ENCODE measurements around the gene CFAP410.
"Not testable (repeated sequence)": the region's sequence is repeated elsewhere in the genome, so short reads cannot be mapped to it uniquely, and the experiment has no call there.

Gene CFAP410

DNA sequence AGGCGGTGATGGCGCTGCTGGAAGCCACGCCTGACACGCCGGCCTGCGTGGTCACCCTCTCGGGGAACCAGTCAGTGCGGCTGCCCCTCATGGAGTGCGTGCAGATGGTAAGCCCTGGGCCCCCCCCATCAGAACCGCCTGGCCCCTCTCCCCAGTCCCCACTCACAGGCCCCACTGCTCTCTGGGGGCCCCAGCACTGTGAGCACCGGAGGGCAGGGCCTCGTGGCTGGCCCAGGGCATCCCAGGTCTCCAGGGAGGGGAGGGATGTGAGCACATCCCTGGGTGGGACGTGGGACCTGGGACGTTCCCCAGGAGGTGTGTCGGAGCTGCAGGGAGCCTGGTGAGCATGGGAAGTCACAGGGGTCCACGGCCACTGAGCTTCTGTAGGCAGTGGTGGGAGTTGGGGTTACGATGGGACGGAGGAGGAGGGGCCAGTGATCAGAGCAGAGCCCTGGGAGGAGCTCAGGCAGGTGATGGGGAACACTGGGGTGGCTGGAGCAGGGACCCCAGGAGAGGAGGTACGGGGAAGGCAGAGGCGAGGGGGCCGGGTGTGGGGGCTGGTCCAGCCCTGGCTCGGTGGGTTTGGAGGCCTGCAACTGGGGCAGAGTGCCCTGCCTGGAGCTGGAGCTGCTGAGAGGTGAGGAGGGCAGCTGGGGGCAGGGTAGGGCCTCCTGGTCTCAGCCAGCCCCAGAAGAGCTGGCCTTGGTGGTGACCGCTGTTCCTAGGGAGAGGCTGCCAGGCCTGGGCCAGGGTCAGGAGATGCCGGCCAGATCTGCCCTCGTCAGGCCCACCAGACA is 20.5 kb downstream of the CFAP410 start:
- DNase-seq (ENCODE audit: low read depth, low spot score) = no peak

DNA sequence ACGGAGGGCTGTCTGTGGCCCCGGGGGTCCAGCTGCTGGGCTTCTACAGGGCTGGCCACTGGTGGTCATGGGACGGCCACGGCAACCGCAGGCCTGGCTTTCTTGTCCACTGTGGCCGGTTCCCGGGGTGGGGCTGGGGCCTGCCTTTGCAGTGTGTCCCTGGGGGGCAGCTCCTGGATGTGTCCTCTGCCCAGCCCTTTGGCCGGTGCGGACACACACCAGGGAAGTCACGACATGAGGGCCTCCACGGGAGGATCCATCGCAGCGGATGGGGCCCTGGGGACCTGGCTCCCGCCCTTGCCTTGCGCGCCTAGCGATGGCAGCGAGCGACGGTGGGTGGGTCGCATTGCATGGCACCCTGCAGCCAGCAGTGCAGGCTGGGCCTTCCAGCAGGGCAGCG is 21.3 kb downstream of the CFAP410 start:
- DNase-seq (ENCODE audit: low read depth, low spot score) = no peak

DNA sequence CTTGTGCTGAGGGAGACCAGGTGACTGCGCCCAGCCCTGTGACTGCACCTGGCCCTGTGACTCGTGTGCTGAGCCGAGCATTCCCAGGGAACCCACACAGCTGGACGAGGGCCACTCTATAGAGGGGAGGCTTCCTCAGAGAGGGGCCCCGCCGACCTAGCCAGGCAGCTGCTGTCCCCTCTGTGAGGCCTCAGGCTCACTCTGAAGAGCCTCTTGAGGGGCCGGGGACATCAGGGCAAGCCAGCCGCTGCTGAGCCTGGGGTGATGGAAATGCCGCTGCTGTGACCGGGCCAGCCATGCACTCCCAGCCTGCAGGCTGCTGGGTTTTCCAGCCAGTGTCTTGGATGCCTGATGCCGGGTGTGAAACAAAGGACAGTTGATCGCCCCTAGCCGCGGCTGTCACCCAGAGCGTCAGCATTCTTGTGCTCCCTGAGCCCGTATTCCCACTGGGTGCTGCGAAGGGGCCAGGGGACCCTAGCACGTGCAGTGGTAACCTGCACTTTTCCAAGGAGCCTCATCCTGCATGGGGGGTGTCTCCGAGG is 21.9 kb downstream of the CFAP410 start:
- DNase-seq (ENCODE audit: low read depth, low spot score) = no peak

DNA sequence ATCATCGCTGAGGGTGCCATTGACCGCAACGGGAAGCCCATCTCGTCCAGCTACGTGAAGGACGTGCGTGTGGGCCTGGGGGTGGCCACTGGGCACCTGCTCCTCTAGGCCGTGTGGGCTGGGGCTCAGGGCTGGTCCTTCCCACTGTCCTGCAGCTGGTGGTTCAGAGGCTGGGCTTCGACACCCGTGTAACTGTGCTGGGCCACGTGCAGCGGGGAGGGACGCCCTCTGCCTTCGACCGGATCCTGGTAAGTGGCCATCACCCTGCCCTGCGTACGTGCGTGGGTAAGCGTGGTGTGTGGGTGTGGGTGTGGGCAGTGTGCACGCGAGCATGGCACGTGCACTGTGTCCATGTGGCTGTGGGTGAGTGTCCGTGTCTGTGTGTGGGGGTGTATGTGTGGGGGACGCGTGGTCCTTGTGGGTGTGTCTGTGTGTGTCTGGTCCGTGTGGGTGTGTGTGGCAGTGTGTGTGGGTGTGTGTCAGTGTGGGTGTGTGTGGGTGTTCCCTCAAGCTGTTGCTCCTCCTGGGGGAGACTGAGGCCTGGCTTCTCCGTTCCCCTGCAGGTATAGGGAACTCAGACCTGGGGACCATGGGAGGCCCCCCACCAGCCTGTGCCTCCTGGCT is 22.8 kb downstream of the CFAP410 start:
- no peak for DNase-seq (ENCODE audit: low read depth, low spot score)

DNA sequence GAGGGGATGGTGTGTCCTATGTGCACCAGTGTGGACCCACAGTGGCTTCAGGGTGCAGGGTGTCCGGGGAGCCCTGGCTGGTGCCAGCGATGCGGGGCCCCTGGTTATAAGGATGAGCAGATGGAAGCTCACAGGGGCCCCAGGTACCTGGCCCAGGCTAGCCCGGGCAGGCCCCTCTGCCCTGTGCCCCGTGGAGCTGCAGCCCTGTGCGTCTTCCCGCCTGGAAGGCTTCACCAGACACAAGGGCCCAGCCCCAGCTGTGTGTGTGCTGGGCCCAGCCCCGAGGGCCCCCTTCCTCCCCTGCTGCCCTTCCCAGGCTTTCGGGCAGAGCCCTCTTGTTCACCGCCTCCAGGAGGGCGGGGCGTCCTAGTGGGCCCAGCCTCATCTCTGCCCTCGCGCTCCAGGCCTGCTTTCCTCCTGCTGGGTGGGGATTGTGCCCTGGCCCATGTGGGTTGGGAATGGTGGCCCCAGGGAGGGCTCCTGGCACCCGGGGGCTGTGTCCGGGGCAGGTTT is 23.4 kb downstream of the CFAP410 start:
- DNase-seq (ENCODE audit: low read depth, low spot score) = no peak

DNA sequence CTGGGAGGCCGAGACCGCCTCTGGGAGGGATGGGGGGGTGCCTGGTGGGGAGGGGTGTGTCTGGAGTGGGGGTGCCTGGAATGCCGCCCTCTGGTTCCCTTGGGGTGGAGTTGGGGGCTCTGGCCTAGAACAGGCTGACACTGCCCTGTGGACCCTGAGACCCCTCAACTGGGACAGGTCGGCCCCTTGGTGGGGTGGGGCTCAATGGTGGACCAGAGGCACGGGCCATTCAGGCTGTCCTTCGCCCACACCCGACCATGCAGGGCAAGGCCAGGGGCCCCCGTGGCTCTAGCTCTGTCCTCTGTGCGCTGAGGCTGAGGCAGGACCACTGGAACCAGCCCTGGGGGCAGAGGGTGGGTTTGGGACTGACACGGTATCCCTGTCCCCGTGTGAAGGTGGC is 24.6 kb downstream of the CFAP410 start:
- no peak for DNase-seq (ENCODE audit: low read depth, low spot score)

DNA sequence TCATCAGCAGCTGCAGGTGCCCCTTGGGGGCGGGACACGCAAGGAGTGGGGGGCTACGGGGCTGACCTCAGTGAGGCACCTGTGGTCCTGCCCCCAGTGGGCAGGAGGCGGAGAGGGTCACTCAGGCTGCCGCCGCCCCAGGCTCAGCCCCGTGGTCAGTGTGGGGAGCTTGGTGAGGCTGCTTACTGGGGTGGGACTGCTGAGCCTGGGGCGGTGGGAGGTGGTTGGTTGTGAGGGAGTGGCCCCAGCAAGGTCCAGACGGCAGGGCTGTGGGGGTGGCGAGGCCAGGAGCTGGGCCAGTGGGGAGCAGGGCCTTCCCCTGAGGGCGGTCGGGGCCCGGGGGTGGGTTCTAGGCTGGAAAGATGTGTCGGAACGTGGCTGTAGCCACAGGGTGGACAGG is 25.1 kb downstream of the CFAP410 start:
- no peak for DNase-seq (ENCODE audit: low read depth, low spot score)

DNA sequence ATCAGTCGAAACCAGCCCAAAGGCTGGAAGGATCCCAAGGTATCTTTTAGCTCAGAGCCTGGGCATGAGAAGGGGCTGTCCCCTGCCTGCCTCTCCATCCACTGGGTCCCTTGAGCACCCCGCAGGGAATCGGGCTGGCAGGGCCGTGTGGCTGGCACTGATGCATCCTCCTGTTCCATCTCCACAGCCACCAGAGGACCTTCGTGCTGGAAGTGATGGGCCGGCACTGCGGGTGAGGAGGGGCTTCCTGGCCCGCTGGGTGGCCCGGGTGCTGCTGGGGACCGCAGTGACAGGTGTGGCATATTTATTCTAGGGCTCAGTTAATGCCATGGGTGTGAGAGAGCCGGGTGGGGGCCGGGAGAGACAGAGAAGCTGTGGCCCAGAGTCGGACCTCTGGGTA is 25.7 kb downstream of the CFAP410 start:
- no peak for DNase-seq (ENCODE audit: low read depth, low spot score)

DNA sequence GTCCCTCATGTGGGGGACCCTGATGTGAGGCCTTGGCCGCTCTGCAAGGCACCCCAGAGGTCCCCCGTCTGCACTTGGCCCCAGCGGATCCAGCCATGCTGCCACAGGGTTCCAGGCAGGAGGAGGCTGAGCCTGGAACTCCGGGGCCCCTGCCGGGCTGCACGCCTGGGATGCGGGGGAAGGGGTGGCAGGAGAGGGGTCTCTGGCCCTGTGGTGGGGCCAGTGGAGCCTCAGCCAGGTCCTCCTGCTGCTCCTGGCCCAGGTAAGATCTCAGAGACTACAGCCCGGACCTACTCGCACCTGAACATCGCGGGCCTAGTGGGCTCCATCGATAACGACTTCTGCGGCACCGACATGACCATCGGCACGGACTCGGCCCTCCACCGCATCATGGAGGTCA is 26.5 kb downstream of the CFAP410 start:
- no peak for DNase-seq (ENCODE audit: low read depth, low spot score)

DNA sequence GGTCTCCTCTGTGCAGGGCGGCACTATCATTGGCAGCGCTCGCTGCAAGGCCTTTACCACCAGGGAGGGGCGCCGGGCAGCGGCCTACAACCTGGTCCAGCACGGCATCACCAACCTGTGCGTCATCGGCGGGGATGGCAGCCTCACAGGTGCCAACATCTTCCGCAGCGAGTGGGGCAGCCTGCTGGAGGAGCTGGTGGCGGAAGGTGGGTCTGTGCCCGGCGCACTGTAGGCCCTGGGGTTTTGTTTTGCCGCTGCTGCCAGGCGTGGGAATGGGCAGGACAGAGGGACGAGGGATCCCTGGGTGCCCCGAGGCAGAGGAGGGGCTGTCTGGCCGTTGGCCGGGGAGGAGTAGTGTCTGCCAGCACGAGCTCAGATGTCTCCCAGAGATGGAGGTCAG is 27.1 kb downstream of the CFAP410 start:
- no peak for DNase-seq (ENCODE audit: low read depth, low spot score)

DNA sequence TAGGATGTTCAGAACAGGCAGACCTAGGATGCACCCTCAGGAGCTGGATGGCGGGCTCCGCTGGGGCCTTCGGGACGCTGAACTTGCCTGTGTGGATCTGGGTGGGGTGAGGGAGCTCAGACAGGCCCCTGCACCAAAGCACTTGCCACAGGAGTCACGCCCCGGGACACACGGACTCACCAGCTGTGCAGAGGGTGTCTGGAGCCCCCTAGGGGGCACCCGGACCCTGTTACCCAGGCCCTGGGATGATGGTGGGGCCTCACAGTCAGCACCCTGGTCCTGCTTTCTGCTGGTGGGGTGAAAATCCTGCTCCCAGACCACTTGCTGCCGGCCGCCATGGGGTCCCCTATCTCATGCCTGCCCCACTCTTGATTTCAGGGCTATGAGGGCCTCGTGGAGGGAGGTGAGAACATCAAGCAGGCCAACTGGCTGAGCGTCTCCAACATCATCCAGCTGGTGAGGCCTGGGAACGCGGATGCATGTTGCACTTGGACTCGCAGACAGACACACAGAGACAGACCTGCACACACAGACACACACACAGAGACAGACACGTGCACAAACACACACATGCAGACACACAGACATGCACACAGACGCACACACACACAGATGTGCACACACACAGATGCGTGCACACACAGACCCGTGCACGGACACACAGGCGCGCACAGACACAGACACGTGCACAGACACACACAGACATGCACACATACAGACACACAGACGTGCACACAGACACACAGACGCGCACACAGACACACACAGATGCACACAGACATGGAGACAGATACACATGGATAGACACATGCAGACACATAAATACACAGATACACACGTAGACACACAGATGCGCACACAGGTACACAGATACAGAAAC is 28.3 kb downstream of the CFAP410 start:
- no peak for DNase-seq (ENCODE audit: low read depth, low spot score)

DNA sequence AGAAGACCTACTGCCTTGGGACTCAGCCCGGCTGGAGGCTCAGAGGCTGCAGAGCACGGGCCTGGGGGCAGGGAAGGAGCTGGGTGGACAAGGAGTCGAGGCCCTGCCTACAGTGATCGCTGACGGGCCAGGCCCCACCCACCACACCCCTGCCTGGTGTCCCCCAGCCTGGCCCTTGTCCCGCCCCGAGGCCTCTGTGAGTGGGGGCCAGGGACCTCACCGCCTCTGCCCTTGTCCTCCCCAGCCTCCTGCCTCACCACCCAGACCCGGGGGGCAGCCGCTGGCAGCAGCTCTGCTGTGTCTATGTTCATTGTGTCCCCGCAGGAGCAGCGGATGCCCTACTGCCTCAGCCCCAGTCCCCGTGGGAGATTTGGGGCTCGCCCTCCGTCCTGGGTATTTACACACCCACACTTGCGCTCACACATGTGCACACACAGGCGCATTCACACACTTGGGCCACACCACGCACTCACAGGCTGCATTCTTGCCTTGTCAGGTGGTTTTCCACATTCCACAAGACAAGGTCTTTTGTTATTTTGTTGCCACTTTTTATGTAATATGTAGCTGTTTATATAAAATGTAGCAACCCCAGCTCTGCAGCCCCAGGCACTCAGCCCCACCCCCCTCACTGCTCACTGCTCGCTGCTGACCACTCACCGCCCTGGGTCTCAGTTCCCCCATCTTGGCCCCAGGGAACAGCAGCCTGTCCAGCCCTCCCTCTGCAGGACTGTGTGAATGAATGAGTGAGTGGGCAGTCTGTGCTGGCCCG is 32.1 kb downstream of the CFAP410 start:
- DNase-seq (ENCODE audit: low read depth, low spot score) = no peak

DNA sequence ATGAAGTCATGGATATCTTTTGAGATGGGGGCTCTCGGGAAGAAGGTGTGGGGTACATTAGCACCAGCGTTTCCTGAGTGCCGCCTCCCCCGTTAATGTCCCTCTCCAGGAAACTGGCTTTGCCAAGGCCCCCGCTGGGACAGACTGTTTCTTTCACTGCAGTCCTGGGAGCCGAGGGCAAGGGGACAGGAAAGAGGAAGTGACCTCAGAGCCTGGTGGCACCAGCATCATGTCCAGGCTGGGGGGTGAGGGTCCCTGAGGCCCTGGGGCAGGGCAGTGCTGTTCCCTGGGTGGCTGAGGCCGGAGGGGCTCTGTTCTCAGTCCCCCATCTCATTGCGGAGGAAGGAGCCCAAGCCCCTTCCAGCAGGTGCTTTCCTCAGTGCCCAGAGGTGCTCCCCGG is 33.5 kb downstream of the CFAP410 start:
- no peak for DNase-seq (ENCODE audit: low read depth, low spot score)

DNA sequence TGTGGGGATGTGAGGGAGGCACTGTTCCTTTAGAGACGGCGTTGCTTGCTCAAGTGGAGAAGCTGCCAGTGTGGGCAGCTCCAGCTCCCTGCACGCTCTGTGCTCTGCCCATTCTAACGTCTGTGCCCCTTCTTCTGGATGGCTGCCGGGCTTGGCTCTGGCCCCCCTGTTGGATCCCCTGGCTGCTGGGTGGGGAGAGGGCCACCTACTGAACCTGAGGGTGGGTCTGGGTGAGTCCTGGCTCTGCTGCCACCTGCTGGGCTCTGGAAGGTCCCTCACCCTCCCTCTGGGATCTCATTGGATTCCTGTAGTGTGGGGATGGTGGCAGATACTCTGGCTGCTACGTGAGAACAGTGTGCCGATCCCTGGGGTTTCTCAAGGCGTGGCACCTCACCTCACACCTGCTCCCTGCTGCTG is 34.3 kb downstream of the CFAP410 start:
- DNase-seq (ENCODE audit: low read depth, low spot score) = no peak

DNA sequence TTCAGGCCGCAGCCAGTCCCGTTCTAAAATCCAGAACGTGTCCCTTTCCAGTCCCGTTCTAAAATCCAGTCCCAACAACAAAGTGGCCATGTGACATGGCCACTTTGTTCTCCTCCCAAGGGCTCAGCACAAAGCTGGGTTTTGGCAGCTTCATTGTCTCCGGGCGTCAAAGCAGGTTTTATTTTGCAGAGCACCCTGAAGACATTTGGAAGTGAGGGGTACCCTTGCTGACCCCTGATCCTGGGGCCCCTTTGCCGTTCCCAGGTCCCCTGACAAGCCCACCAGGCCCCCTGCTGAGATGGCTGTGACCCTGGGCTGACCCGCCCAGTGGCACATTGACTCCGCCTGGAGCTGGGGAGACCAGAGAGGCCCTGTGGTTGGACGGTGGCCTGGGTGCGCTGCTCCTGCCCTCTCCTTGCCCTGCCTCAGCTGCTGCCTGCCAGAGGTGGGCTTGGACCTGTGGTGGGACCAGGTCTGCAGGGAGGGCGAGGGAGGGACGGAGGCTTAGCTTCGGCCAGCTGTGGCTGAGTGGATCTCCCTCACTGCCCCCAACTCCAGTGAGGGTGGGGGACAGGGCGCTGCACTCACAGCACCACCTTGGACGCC is 35.1 kb downstream of the CFAP410 start:
- DNase-seq (ENCODE audit: low read depth, low spot score) = no peak

DNA sequence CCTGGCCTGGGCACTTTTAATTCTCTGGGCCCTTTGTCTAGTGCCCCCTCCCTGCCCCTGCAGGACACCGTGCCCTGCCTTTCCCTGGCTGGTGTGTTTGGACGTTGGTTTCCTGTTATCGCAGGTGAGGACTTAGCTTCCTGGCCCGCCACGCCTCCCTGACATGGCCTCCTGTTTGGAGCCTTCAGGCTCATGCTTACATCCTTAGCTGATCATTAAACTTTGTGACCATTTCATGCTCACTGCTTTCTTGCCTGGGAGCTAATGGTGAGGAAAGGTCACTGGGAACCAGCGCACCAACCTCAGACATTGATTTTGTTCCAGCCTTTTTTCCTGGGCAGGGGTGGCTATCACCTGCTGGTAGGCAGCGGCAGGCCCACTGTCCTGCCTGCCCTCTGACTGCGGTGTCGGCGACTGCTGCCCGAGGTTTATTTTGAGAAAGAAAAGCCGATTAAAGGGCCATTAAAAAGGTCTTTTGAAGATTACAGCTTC is 35.7 kb downstream of the CFAP410 start:
- no peak for DNase-seq (ENCODE audit: low read depth, low spot score)

DNA sequence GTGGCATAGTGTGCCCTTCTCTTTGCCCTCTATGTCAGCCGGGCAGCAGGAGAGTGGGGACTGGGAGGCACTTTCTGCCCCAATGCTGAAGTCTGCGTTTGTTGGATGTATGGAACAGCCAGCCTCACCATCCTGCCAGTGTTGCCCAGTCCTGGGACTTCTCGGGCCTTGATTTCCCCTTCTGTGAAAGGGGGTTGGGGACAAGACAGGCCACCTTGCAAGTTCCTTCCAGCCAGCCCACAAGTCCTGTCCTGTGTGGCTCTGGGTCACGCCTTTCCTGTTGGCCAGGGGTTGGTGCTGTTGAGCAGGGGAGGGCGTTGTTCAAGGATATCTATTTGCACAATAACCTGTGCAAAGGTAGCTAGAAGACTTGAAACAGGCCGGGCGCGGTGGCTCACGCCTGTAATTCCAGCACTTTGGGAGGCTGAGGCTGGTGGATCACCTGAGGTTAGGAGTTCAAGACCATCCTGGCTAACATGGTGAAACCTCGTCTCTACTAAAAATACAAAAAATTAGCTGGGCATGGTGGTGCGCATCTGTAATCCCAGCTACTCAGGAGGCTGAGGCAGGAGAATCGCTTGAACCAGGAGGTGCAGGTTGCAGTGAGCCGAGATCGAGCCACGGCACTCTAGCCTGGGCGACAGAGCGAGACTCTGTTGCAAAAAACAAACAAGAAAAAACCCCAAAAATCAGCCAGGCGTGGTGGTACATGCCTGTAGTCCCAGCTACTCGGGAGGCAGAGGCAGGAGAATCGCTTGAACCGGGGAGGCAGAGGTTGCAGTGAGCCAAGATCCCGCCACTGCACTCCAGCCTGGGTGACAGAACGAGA is 36.4 kb downstream of the CFAP410 start:
- not testable (repeated sequence) for DNase-seq (ENCODE audit: low read depth, low spot score)

DNA sequence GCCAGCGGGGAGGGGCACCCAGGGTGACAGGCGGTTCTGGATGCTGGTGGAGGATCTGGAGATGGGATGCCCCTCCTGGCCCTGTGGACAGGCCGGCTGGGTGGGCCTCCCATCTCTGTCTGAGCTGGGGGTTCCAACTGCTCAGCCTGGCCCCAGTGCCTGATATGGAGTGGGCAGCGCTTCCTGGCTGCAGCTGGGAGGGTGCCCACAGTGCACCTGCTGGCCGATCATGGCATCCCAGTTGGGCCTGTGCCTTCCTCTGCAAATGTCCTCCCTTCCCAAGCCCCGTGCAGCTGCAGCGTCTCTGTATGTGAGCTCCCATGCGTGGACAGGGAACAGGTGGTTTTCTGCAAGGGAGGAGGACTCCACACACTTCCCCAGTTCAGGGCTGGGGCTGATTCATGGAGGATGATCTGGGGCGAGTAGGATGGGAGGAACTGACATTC is 37.2 kb downstream of the CFAP410 start:
- no peak for DNase-seq (ENCODE audit: low read depth, low spot score)

DNA sequence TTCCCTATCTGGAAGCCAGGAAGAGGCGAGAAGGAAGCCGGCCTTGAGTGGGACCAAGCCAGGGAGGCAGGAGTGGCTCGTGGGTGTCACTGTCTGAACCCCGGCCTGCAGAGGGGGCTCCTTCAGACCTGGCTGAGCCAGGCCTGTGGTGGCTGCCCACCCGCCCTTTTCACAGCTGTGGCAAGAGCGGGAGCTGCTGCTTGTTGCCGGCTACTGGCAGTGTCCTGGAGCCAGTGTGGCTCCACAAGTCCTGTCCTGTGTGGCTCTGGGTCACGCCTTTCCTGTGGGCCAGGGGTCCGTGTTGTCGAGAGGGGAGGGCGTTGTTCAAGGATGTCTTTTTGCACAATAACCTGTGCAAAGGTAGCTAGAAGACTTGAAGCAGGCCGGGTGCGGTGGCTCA is 38.0 kb downstream of the CFAP410 start:
- DNase-seq (ENCODE audit: low read depth, low spot score) = no peak

Data from brain pericyte (primary cell).